Suprapubic skin (tissue), 4 donors: Measurements from ENCODE around the gene SMG6.
"Not testable (repeated sequence)": the region's sequence is repeated elsewhere in the genome, so short reads cannot be mapped to it uniquely, and the experiment has no call there.

ENCODE experiments used
- POLR2A ChIP-seq, 2 donors: fragments of 450-650 bp; IDR thresholded peaks; one replicate each; pipeline ENCODE4 v1.6.1; 2017; ENCODE audit warnings: antibody characterized with exemption in 2 of 2, mild to moderate bottlenecking in 2 of 2, moderate library complexity in 2 of 2
- POLR2AphosphoS5 ChIP-seq, 3 donors: sonication (generic); formaldehyde crosslinking; IDR thresholded peaks; one replicate each; pipeline ENCODE4 v1.6.1; 2017; ENCODE audit warnings: antibody characterized with exemption in 3 of 3
- TF ChIP-seq, protein P1 (sequence below), 2 donors: fragments of 200-600 bp in 1 of 2; fragments of 450-650 bp in 1 of 2; sonication (generic) in 1 of 2; IDR thresholded peaks; one replicate each; pipeline ENCODE4 v1.5.1; 2016 to 2019; ENCODE audit warnings: antibody characterized with exemption in 2 of 2, mild to moderate bottlenecking in 1 of 2, moderate library complexity in 1 of 2

DNA sequence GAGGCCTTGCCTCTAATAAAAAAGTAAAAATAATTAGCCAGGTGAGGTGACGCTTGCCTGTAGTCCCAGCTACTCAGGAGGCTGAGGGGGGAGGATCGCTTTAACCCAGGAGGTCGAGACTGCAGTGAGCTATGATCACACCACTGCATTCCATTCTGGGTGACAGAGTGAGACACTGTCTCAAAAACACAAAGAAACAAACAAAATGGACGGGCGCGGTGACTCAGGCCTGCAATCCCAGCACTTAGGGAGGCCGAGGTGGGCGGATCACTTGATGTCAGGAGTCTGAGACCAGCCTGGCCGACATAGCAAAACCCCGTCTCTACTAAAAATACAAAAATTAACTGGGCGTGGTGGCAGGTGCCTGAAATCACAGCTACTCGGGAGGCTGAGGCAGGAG, 137.9 kb downstream of the SMG6 start:
- TF ChIP-seq, protein P1, sequence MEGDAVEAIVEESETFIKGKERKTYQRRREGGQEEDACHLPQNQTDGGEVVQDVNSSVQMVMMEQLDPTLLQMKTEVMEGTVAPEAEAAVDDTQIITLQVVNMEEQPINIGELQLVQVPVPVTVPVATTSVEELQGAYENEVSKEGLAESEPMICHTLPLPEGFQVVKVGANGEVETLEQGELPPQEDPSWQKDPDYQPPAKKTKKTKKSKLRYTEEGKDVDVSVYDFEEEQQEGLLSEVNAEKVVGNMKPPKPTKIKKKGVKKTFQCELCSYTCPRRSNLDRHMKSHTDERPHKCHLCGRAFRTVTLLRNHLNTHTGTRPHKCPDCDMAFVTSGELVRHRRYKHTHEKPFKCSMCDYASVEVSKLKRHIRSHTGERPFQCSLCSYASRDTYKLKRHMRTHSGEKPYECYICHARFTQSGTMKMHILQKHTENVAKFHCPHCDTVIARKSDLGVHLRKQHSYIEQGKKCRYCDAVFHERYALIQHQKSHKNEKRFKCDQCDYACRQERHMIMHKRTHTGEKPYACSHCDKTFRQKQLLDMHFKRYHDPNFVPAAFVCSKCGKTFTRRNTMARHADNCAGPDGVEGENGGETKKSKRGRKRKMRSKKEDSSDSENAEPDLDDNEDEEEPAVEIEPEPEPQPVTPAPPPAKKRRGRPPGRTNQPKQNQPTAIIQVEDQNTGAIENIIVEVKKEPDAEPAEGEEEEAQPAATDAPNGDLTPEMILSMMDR (IDR thresholded peaks at IDR 0.05), result not testable (repeated sequence)
- TF ChIP-seq POLR2A, POLR2AphosphoS5 (IDR thresholded peaks at IDR 0.05): not testable (repeated sequence)
